CD1c-positive myeloid dendritic cell (primary cell): Measurements from ENCODE around the gene ABCC1.
A peak's percentile ranks its signal among the peaks of the same experiment; 100 is the strongest.
"Not testable (repeated sequence)": the region's sequence is repeated elsewhere in the genome, so short reads cannot be mapped to it uniquely, and the experiment has no call there.

Experiments
- DNase-seq: peaks from one replicate; pipeline ENCODE4 v3.0.0-alpha.2; 2016; ENCODE audit errors: extremely low spot score

The ABCC1 gene

GRCh38 chr16:16140537-16140936, 191.1 kb downstream of the ABCC1 start:
- no peak for DNase-seq

GRCh38 chr16:16141141-16141540, 191.7 kb downstream of the ABCC1 start:
- no peak for DNase-seq

GRCh38 chr16:16141784-16142396, 192.5 kb downstream of the ABCC1 start:
- DNase-seq, result no peak

GRCh38 chr16:16143038-16143763, 193.8 kb downstream of the ABCC1 start:
- peak; percentile 22 for DNase-seq

- DNase-seq, result no peak
Measured at GRCh38 chr16:16143931-16144330, 194.5 kb downstream of the ABCC1 start.

GRCh38 chr16:16144416-16144815, 195.0 kb downstream of the ABCC1 start:
- no peak for DNase-seq

- no peak for DNase-seq
Measured at GRCh38 chr16:16145286-16145685, 195.9 kb downstream of the ABCC1 start.

GRCh38 chr16:16146380-16147315, 197.2 kb downstream of the ABCC1 start:
- no peak for DNase-seq

GRCh38 chr16:16147316-16147999, 198.0 kb downstream of the ABCC1 start:
- DNase-seq, result no peak

- DNase-seq, result not testable (repeated sequence)
Measured at GRCh38 chr16:16148000-16148599, 198.7 kb downstream of the ABCC1 start.

GRCh38 chr16:16148755-16149154, 199.3 kb downstream of the ABCC1 start:
- no peak for DNase-seq

- DNase-seq, result no peak
Measured at GRCh38 chr16:16149710-16150116, 200.3 kb downstream of the ABCC1 start.

- DNase-seq, result no peak
Measured at GRCh38 chr16:16150117-16150877, 200.9 kb downstream of the ABCC1 start.

GRCh38 chr16:16150878-16151152, 201.4 kb downstream of the ABCC1 start:
- no peak for DNase-seq

GRCh38 chr16:16151315-16151714, 201.9 kb downstream of the ABCC1 start:
- DNase-seq, result no peak

GRCh38 chr16:16153000-16153399, 203.6 kb downstream of the ABCC1 start:
- DNase-seq, result not testable (repeated sequence)

GRCh38 chr16:16154281-16154951, 205.0 kb downstream of the ABCC1 start:
- DNase-seq, result no peak

GRCh38 chr16:16155234-16155633, 205.8 kb downstream of the ABCC1 start:
- DNase-seq, result no peak

- no peak for DNase-seq
Measured at GRCh38 chr16:16157166-16157565, 207.8 kb downstream of the ABCC1 start.

- no peak for DNase-seq
Measured at GRCh38 chr16:16158082-16158658, 208.8 kb downstream of the ABCC1 start.
